HT-29 (cell line): Measurements from ENCODE around the gene PHOSPHO2. TPM values are rescaled to one million over a fixed set of nuclear protein-coding genes. Genes with fewer than 3 reads are reported as not detected.

Experiments used
- DNase-seq: peaks from one replicate; pipeline ENCODE4 v3.0.0-alpha.2; 2015; ENCODE audit warnings: low spot score
- total RNA-seq: library from RNA; depleted of rRNA; stranded (reverse); fragments of >200 nt; shearing (Covaris generic); gene quantifications from 2 replicates; pipeline ENCODE4 v1.2.3, GENCODE V29; 2014

Gene PHOSPHO2
- total RNA-seq, 1 experiment from 2014 or later: 8.2 TPM

DNA sequence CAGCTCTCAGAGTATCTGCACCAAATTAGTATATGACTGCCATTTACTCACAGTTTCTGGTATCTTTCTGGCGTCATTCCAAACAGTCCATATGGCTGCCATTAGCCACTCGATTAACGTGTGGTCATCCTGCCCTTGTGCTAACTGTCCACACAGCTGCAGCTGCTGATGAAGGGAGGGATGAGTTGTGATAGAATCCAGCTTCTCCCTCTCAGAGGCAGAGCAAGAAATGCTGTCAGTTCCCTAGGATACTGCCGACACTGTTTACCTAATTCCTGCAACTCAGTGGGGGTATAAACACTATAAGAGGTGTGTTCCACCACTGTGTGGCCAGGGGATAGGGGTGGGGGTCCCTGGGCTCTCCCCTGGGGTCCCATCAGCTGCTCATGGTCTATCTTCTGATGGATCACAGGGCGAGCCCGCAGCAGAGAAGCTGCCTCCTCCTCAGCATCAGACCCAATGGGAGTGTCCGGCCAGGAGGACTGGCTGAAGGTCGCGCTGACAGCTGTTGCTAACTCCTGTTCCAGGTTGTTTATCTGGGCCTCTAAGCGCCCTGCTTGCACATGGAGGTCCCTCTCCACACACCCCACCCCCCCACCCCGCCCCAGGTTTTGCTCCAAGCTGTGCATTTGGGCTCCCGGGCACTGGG, 22.1 kb downstream of the PHOSPHO2 start:
- DNase-seq: no peak

DNA sequence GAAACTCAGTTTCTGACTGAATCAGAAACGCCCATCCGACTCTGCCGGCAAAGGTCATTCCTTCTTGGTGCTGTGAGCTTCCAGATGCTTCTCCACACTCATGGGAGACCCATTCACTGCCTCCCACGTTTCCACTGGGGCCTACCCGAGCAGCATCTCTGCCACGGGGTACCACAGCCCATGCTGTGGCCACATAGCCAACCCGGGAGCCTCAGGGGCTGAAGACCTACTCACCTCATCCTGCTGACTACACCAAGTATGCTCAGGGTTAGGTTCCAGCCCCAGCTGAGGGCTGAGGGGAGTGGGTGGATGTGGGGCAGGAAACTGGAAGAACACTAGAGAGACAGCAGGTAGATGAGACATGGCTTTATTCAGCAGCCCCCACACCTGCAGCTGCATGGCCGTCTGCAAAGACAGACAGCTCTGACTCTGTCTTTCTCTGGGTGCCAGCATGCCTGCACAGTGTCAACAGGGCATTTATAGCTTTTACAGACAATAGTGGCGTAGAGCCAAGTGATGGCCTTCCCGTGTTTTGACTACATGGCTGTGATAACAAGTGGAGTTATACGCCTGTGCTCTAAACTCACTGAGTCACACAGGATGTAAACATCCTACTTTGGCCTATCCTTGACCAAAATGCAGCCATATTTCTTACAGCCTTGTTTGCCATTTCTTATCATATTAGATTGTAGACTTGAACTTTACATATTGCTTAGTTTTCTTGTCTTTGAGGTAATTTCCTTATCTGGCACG, 22.8 kb downstream of the PHOSPHO2 start:
- peak; percentile 42 for DNase-seq

DNA sequence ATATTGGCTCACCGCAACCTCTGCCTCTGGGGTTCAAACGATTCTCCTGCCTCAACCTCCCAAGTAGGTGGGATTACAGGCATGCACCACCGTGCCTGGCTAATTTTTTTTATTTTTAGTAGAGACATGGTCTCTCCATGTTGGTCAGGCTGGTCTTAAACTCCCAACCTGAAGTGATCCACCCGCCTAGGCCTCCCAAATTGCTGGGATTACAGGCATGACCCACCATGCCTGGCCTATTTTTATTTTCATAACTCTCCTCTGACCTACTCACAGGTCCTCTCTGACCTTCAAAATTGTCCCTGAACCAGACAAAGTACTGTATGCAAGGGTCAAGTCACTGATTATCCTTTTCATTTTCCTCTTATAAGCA, 23.4 kb downstream of the PHOSPHO2 start:
- no peak for DNase-seq

DNA sequence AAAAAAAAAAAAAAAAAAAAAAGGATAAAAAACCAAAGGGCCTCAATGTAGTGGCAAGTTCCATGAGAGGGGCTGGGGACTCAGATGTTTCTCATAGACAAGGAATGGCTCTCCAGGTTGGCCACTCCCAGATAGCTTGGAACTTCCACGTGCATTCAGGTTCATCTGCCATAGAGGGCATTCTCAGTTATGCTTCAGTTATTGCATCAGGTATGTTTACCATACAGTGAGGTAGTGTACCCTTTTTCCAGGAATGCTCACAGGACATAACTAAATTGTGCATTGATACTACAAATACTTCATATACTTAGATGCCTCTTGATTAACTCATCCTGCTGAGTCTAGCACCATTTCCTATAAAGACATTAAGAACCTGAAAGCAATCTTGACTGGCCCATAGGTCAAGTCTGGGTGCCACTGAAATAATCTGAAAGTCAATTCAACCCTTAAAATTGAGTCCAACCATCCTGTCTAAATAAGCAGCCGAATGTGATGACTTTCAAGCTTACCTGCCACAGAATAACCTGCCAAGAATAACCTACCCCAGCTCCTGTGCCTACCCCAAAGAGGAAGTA, 24.7 kb downstream of the PHOSPHO2 start:
- no peak for DNase-seq

DNA sequence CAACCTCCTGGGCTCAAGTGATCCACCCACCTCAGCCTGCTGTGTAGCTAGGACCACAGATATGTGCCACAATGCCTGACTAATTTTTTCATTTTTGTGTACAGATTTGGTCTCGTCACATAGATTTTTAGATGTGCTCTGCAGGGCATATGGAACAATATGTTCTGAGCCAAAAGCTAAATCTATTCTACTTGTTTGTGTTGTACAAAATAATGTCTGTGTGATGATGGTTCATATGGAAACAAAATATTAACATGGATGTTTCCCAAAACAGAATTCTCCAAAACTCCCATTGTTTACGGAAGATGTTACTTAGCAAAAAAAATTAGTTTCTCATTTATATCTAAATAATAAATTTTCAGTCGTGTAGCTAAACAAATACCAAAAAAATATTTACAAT, 26.7 kb downstream of the PHOSPHO2 start:
- no peak for DNase-seq

DNA sequence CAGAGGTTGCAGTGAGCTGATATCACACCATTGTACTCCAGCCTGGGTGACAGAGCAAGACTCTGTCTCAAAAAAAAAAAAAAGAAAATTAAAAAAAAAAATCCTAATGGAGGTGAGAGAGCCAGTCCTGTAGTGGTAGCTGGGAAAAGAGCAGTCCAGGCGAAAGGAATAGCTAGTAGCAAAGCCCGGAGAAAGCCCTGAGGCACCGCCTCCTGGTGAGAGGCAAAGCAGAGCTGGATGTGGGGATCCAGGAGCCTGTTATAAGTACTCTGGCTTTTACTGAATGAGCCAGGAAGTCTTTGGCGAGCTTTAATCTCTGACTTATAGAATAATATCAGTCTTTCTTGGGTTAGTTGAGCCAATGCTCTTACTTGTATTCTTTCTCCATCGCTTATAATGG, 32.8 kb downstream of the PHOSPHO2 start:
- DNase-seq: no peak

DNA sequence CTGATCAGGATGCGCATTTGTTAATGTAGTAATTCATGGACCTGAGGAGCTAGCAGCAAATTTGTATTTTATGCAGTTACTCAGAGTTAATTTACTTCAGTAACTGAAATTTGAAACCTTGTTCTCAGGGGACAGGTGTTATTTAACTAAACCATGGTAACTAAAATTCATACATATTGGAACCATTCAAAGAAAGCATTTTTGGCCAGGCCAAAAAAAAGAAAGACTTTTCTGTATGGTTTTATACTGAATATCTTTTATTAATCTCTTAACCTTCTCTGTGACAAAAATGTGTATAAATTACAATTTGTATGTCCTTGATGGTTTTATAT, 35.0 kb downstream of the PHOSPHO2 start:
- no peak for DNase-seq

DNA sequence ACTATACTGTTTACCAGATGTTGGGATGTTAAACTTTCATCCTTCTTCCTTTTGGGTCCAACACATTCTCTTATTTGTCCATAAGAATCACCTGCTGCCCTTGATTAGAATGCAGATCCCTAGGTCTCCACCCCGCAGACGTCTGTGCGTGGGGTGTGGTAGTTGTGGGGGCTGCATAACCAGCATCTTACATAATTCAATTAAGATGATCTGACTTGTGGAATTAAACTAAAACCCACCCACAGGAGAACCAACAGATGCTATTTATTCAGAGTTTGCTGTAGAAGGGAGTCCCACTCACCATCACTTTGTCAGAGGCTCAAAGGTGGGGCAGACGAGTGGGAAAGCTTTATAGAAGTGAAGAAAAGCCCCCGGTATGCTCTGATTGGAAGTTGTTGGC, 37.8 kb downstream of the PHOSPHO2 start:
- no peak for DNase-seq

DNA sequence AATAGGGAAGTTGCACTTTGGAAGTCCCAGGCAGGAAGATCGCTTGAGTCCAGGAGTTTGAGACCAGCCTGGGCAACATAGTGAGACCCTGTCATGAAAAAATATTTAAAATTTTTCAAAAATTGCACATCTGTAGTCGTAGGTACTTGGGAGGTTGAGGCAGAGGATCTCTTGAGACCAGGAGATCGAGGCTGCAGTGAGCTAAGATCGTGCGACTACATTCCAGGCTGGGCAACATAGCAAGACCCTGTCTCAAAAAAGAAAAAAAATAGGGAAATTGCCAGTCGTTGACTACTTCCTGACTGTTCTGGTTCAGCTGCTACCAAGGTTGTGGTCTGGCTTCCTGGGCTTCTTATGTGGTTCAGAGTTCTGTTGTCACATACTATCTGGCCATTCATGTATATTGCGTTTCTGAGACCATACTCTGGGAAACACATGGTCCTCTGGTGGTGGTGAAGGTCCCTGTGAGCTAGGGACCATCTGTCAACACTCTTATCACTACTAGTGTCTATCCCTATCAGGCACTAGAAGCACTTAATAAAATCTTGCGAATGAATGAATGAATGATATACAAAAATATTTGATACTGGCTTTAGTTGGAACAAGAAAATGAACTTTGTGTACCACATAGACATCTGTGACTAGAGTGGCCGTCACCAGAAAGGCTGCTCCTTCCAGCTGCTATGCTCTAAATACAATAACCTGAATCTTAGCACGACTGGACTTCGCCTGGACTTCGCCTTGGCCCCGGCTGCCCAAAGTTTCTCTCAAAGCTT, 38.5 kb downstream of the PHOSPHO2 start:
- peak; percentile 41 for DNase-seq

DNA sequence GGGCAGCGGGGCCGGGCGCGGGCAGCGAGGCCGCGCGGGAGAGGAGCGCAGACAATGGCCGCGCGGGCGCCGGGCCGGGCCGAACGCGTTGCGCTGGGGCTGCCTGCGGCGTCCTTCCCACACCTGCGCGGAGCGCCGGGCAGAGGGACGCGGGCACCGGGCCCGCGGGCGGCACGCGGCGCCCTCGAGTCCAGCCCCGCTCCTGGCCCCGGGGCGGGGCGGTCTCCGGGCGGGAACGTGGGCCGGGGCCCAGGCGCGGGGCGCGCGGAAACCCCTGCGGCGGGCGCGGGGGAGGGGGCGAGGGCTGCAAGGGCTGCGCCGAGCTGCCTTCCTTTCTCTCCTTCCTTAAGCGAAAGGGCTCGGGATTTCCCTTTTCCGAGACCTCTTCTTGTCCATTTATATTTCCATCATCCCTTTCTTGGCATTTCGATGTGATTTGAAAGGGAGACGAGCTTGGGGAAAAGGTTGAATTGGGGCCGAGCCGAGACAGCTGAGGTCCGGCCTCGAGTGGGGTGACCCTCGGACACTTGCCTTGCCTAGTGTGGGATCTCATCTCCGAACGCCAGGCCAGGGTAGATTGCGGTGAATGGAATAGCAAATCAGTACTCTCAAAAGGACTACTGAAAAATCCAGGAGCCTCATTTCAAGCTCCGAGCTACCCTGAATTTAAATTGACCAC, 40.0 kb downstream of the PHOSPHO2 start:
- DNase-seq: peak; percentile 17

DNA sequence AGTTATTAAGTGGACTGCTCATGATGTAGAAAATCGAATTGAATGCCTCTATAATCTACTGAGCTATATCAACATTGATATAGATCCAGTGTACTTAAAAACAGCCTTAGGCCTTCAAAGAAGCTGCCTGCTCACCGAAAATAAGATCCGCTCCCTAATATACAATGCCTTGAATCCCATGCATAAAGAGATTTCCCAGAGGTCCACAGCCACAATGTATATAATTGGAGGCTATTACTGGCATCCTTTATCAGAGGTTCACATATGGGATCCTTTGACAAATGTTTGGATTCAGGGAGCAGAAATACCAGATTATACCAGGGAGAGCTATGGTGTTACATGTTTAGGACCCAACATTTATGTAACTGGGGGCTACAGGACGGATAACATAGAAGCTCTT, 41.4 kb downstream of the PHOSPHO2 start:
- DNase-seq: no peak

DNA sequence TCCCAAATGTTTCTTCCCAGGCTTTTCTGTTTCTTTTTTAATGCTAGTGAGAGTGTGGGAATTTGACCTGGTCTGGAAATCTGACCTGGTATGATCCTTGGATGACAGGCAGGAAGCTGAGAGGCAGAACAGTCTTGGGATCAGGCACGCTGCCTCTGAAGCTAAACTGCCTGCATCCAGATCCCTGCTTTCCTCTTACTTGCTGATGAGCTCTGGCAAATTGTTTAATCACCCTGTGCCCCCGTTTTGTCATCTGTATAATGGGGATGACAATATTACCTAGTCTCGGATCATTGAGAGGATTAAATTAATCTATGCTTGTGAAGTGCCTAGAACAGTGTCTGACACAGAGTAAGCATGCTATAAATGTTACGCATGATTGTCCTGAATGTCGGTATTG, 42.6 kb downstream of the PHOSPHO2 start:
- no peak for DNase-seq

DNA sequence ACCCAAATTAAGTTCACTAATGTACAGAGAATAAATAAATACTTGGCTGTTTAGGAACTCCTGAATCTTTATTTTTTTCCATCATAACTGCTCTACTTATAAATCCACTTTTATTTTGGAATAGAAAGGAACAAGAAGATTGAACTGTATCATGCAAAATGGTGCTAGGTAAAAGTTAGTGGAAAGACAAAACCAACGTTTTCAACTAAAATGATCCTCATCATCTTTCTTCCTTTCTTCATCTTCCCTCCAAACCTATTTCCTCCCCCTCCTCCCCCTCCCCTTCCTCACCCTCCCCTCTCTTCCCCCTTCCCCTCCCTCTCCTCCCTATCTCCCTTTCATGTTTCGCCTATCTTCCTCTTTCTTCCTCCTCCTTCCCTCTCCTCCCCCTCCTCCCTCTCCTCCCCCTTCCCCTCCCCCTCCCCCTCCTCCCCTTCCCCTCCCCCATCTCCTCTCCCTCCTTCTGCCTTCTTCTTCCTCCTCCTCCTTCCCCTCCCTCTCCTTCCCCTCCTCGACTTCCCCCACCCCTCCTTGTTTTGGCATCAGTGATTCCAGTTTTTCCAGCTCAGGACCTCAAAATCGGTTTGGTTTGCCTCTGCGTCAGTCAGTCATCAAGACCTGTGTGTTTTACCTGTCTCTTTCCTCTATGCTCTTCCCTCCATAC, 44.4 kb downstream of the PHOSPHO2 start:
- DNase-seq: no peak

DNA sequence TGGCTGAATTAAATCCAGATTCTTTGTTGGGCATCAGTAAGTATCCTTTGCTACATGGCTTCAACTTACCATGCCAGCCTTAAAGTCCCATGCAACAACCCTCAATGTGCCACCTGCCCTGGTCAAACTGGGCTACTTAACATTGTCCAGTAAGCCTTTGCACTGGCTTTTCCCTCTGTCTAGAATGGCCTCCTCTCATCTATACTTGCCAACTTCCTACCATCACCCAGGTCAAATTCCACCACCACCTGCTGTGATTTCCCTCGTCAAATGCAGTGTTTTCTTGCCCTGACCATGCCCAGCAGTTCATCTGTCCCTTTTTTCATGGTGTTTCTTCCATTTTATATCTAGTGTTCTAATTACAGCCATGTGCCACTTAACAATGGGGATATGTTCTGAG, 45.1 kb downstream of the PHOSPHO2 start:
- DNase-seq: no peak

DNA sequence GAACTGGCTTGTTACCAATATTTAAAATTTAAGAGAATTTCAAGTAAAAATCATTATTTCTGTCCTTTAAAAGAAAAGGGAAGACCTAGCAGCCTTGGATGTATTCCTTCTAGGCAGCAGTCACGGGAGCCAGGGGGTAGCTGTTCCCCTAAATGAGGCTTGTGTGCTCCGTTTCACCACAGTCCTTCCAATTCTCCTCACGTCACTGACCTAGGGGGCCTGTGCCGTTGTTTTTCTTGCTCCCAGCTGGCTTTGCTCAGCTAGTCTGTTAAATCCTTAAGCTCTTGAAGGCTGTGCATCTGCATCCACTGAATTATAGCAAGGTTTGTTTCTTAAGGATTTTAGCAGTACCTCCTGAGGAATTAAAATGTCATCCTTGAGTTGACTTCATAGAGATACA, 49.3 kb downstream of the PHOSPHO2 start:
- DNase-seq: no peak

DNA sequence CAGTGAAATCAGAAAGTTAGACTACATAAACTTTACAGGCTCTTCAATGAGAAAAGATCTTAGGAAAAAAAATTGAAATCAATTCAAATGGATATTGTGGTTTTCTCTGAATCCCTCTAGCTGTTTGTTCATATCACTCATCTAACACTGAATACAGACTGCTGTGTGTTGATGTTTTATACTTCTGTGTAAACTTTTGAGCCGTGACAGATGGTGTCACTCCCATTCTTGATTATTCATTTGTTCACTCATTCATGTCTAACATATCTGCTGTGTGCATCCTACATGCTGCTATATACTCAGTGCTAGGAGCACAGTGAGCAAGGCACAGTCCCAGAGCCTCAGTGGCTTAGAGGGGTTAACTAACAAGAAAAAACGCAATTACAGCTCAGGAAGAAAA, 52.0 kb downstream of the PHOSPHO2 start:
- no peak for DNase-seq

DNA sequence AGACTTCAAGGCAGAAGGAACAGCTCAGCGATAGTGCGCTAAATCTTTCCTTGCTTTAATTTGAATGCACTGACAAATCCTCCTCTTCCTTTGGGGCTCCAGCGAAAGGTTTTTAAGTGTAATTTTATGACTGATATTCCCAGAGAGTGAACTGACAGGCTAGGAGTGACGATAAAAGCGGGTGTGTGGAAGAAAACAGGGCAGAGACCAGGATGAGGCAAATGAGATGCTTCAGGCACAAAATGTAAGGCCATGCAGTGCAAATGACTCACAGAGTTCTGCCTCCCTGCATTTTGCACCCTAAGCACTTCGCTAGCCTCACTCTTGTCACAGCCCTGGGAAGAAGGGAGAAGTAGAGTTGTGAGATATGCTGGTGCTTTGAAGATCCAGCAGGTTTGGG, 54.0 kb downstream of the PHOSPHO2 start:
- no peak for DNase-seq
